SK-N-SH treated with all-trans-retinoic acid at 6 μM for 48 hours (cell line): ENCODE results near the gene PTPN22.

ENCODE experiments used
- ARNTL ChIP-seq: fragments of 450-650 bp; formaldehyde crosslinking; IDR thresholded peaks from 2 replicates; pipeline ENCODE4 v1.5.0; 2020; ENCODE audit warnings: low read depth, mild to moderate bottlenecking, moderate library complexity, borderline replicate concordance
- BACH2 ChIP-seq: fragments of 250-450 bp; sonication (Bioruptor Pico); IDR thresholded peaks from 2 replicates; pipeline ENCODE4 v1.9.0; 2021; ENCODE audit warnings: mild to moderate bottlenecking, borderline replicate concordance
- CSDC2 ChIP-seq: fragments of 250-450 bp; sonication (Bioruptor Pico); IDR thresholded peaks from 2 replicates; pipeline ENCODE4 v1.5.0; 2020; ENCODE audit warnings: mild to moderate bottlenecking, moderate library complexity
- GLIS3 ChIP-seq: fragments of 250-450 bp; sonication (Bioruptor Pico); IDR thresholded peaks from 2 replicates; pipeline ENCODE4 v1.5.0; 2020; ENCODE audit warnings: mild to moderate bottlenecking, moderate library complexity
- ISL1 ChIP-seq: fragments of 250-450 bp; sonication (Bioruptor Pico); IDR thresholded peaks from 2 replicates; pipeline ENCODE4 v2.1.2; 2022; ENCODE audit warnings: mild to moderate bottlenecking, moderate library complexity
- PPARA ChIP-seq: fragments of 250-450 bp; sonication (Bioruptor Pico); IDR thresholded peaks from 2 replicates; pipeline ENCODE4 v1.5.0; 2020; ENCODE audit warnings: mild to moderate bottlenecking, borderline replicate concordance
- SNAI2 ChIP-seq: fragments of 250-450 bp; sonication (Bioruptor Pico); IDR thresholded peaks from 2 replicates; pipeline ENCODE4 v1.5.0; 2020; ENCODE audit warnings: mild to moderate bottlenecking, moderate library complexity
- TOX ChIP-seq: fragments of 250-450 bp; sonication (Bioruptor Pico); IDR thresholded peaks from 2 replicates; pipeline ENCODE4 v1.8.0; 2021; ENCODE audit warnings: mild to moderate bottlenecking, moderate library complexity, borderline replicate concordance
- ZFP3 ChIP-seq: fragments of 250-450 bp; sonication (Bioruptor Pico); IDR thresholded peaks from 2 replicates; pipeline ENCODE4 v1.5.0; 2020; ENCODE audit warnings: mild to moderate bottlenecking, moderate library complexity
- ZNF70 ChIP-seq: fragments of 450-650 bp; formaldehyde crosslinking; IDR thresholded peaks from 2 replicates; pipeline ENCODE4 v1.5.0; 2020; ENCODE audit warnings: mild to moderate bottlenecking, moderate library complexity
- ZNF8 ChIP-seq: fragments of 450-650 bp; formaldehyde crosslinking; IDR thresholded peaks from 2 replicates; pipeline ENCODE4 v1.5.0; 2020; ENCODE audit warnings: mild to moderate bottlenecking, moderate library complexity
- TF ChIP-seq, protein P1 (sequence below): fragments of 250-450 bp; sonication (Bioruptor Pico); IDR thresholded peaks from 2 replicates; pipeline ENCODE4 v1.8.0; 2020; ENCODE audit warnings: mild to moderate bottlenecking, moderate library complexity, borderline replicate concordance
- TF ChIP-seq, protein P2 (sequence below): fragments of 250-450 bp; sonication (Bioruptor Pico); IDR thresholded peaks from 2 replicates; pipeline ENCODE4 v1.5.1; 2020; ENCODE audit warnings: low read depth, mild to moderate bottlenecking, moderate library complexity
- TF ChIP-seq, protein P3 (sequence below): fragments of 250-450 bp; sonication (Bioruptor Pico); IDR thresholded peaks from 2 replicates; pipeline ENCODE4 v1.5.0; 2020; ENCODE audit warnings: mild to moderate bottlenecking, moderate library complexity

DNA sequence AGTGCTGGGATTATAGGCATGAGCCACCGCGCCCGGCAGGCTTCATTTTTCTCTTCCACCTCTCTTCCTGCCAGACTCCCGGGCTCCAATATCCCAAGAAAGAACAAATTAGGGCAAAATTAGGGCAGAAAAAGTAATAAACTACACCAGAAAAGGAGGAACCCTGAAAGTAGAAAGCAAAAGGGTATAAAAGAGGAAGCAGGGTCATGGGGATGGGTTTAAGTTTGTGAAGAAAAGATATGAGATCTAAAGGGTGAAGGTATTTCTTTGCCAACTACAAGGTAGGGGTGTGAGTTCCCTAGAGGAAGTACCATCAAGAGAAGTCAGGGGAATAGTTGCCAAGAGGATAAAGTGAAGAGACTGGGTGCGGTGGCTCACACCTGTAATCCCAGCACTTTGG lies 9.9 kb downstream of the PTPN22 start:
- TF ChIP-seq ARNTL (CRISPR knock-in tag) (no peak), BACH2 (CRISPR knock-in tag) (no peak), PPARA (CRISPR knock-in tag) (no peak), SNAI2 (CRISPR knock-in tag) (no peak), ZFP3 (no peak), CSDC2 (CRISPR knock-in tag) (no peak), GLIS3 (CRISPR knock-in tag) (no peak), ZNF8 (CRISPR knock-in tag) (no peak), ISL1 (CRISPR knock-in tag) (no peak), TOX (no peak), ZNF70 (CRISPR knock-in tag) (no peak)
- TF ChIP-seq, protein P1, sequence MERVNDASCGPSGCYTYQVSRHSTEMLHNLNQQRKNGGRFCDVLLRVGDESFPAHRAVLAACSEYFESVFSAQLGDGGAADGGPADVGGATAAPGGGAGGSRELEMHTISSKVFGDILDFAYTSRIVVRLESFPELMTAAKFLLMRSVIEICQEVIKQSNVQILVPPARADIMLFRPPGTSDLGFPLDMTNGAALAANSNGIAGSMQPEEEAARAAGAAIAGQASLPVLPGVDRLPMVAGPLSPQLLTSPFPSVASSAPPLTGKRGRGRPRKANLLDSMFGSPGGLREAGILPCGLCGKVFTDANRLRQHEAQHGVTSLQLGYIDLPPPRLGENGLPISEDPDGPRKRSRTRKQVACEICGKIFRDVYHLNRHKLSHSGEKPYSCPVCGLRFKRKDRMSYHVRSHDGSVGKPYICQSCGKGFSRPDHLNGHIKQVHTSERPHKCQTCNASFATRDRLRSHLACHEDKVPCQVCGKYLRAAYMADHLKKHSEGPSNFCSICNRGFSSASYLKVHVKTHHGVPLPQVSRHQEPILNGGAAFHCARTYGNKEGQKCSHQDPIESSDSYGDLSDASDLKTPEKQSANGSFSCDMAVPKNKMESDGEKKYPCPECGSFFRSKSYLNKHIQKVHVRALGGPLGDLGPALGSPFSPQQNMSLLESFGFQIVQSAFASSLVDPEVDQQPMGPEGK: no peak
- TF ChIP-seq, protein P2, sequence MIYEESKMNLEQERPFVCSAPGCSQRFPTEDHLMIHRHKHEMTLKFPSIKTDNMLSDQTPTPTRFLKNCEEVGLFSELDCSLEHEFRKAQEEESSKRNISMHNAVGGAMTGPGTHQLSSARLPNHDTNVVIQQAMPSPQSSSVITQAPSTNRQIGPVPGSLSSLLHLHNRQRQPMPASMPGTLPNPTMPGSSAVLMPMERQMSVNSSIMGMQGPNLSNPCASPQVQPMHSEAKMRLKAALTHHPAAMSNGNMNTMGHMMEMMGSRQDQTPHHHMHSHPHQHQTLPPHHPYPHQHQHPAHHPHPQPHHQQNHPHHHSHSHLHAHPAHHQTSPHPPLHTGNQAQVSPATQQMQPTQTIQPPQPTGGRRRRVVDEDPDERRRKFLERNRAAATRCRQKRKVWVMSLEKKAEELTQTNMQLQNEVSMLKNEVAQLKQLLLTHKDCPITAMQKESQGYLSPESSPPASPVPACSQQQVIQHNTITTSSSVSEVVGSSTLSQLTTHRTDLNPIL (CRISPR knock-in tag): no peak
- TF ChIP-seq, protein P3, sequence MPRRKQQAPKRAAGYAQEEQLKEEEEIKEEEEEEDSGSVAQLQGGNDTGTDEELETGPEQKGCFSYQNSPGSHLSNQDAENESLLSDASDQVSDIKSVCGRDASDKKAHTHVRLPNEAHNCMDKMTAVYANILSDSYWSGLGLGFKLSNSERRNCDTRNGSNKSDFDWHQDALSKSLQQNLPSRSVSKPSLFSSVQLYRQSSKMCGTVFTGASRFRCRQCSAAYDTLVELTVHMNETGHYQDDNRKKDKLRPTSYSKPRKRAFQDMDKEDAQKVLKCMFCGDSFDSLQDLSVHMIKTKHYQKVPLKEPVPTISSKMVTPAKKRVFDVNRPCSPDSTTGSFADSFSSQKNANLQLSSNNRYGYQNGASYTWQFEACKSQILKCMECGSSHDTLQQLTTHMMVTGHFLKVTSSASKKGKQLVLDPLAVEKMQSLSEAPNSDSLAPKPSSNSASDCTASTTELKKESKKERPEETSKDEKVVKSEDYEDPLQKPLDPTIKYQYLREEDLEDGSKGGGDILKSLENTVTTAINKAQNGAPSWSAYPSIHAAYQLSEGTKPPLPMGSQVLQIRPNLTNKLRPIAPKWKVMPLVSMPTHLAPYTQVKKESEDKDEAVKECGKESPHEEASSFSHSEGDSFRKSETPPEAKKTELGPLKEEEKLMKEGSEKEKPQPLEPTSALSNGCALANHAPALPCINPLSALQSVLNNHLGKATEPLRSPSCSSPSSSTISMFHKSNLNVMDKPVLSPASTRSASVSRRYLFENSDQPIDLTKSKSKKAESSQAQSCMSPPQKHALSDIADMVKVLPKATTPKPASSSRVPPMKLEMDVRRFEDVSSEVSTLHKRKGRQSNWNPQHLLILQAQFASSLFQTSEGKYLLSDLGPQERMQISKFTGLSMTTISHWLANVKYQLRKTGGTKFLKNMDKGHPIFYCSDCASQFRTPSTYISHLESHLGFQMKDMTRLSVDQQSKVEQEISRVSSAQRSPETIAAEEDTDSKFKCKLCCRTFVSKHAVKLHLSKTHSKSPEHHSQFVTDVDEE: no peak
